Mesendoderm (in vitro differentiated cells): ENCODE measurements around the gene QRFP.

Source experiments
- DNase-seq: peaks from one replicate; pipeline ENCODE4 v3.0.0; 2013
- H2AK5ac ChIP-seq: 2 replicates; pipeline ENCODE4 v1.6.1; 2013; ENCODE audit warnings: low read length, inconsistent platforms
- H2BK120ac ChIP-seq: 2 replicates; pipeline ENCODE4 v1.6.1; 2013; ENCODE audit warnings: low read depth, mild to moderate bottlenecking, low read length, moderate library complexity, mixed read lengths
- H2BK15ac ChIP-seq: replicated peaks from 2 replicates; pipeline ENCODE4 v1.6.1; 2013; ENCODE audit warnings: low read depth, mild to moderate bottlenecking, moderate library complexity
- H2BK5ac ChIP-seq: 2 replicates; pipeline ENCODE4 v1.6.1; 2013; ENCODE audit warnings: low read length, inconsistent platforms
- H3K18ac ChIP-seq: 2 replicates; pipeline ENCODE4 v1.6.1; 2013; ENCODE audit warnings: mild to moderate bottlenecking, low read length, mixed read lengths
- H3K23ac ChIP-seq: one replicate; pipeline ENCODE4 v1.6.1; 2013; ENCODE audit warnings: low read length
- H3K27ac ChIP-seq: 2 replicates; pipeline ENCODE4 v1.5.1; 2013; ENCODE audit warnings: low read depth, mild to moderate bottlenecking, inconsistent platforms, low read length, moderate library complexity
- H3K27me3 ChIP-seq: 2 replicates; pipeline ENCODE4 v1.6.1; 2013; ENCODE audit warnings: low read length, control low read depth, mild to moderate bottlenecking, inconsistent platforms; ENCODE audit not compliant: insufficient read depth, poor library complexity
- H3K36me3 ChIP-seq: 2 replicates; pipeline ENCODE4 v1.6.1; 2013; ENCODE audit warnings: low read length, inconsistent platforms; ENCODE audit not compliant: control insufficient read depth, insufficient read depth
- H3K4ac ChIP-seq: one replicate; pipeline ENCODE4 v1.6.1; 2013; ENCODE audit warnings: low read depth, mild to moderate bottlenecking, low read length, moderate library complexity
- H3K4me1 ChIP-seq: 2 replicates; pipeline ENCODE4 v1.6.1; 2013; ENCODE audit warnings: low read depth, low read length, inconsistent platforms; ENCODE audit not compliant: control insufficient read depth
- H3K4me2 ChIP-seq: 2 replicates; pipeline ENCODE4 v1.6.1; 2013; ENCODE audit warnings: low read length
- H3K4me3 ChIP-seq: 2 replicates; pipeline ENCODE4 v1.5.1; 2013; ENCODE audit warnings: mild to moderate bottlenecking, low read length
- H3K56ac ChIP-seq: one replicate; pipeline ENCODE4 v1.6.1; 2013; ENCODE audit warnings: low read length
- H3K79me1 ChIP-seq: 2 replicates; pipeline ENCODE4 v1.6.1; 2013; ENCODE audit warnings: low read length, inconsistent platforms
- H3K79me2 ChIP-seq: 2 replicates; pipeline ENCODE4 v1.6.1; 2013; ENCODE audit warnings: mild to moderate bottlenecking, low read length; ENCODE audit not compliant: control insufficient read depth, insufficient read depth
- H3K9ac ChIP-seq: 2 replicates; pipeline ENCODE4 v1.6.1; 2013; ENCODE audit warnings: low read length, inconsistent platforms
- H4K5ac ChIP-seq: one replicate; pipeline ENCODE4 v1.6.1; 2013; ENCODE audit warnings: low read length
- H4K8ac ChIP-seq: one replicate; pipeline ENCODE4 v1.6.1; 2013; ENCODE audit warnings: low read depth, mild to moderate bottlenecking, control low read depth, low read length, moderate library complexity
- WGBS: extraction: QIAGEN DNeasy Blood & Tissue Kit; methylation state at CpG from one replicate; pipeline ENCODE4 v1.1.7; 2013; ENCODE audit warnings: low lambda C conversion rate, missing lambda C conversion rate; ENCODE audit not compliant: insufficient coverage; ENCODE audit errors: extremely low coverage; 5-methylcytosine and 5-hydroxymethylcytosine counted together

Gene QRFP

DNA sequence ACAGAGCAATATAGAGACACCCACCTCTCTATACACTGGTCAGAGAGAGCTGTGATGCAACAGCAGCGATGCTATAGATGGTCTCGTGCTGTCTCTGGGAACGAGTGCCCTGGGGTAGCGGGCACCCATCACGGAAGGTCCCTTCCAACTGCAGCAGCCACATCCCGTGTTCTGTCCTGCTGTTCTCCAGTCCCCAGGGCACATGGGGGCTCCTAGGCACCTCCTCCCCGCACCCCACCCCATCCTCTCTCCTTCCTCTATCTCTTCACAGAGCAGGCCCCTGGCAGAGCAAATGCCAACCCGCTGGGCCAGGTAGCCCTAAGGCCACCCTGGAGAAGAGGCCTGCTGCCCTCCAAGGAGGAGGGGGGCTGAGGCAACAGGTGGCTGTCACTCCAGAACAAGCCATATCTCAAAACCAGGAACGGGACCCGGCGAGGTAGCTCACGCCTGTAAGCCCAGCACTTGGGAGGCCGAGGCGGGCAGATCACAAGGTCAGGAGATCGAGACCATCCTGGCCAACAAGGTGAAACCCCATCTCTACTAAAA, 34.3 kb upstream of the QRFP start:
- no peak overlapping the region for H3K56ac ChIP-seq
- no peak for DNase-seq
- H3K18ac ChIP-seq: no peak overlapping the region
- H3K27ac ChIP-seq: no peak overlapping the region
- H2AK5ac ChIP-seq: no peak overlapping the region
- no peak overlapping the region for H2BK5ac ChIP-seq
- H3K36me3 ChIP-seq: no peaks in the 10 kb centered on the region
- H3K23ac ChIP-seq: no peak overlapping the region
- peaks cover 2% of the 10 kb centered on the region for H3K4me1 ChIP-seq
- H2BK15ac ChIP-seq: no peak overlapping the region
- H4K5ac ChIP-seq: no peak overlapping the region
- no CpG with 5 or more reads among the region's 15 CpGs for WGBS
- H3K27me3 ChIP-seq: no peaks in the 10 kb centered on the region
- H4K8ac ChIP-seq: no peak overlapping the region
- no peak overlapping the region for H3K9ac ChIP-seq
- no peaks in the 10 kb centered on the region for H3K79me1 ChIP-seq
- H3K79me2 ChIP-seq: no peaks in the 10 kb centered on the region
- no peak overlapping the region for H3K4me2 ChIP-seq
- no peak overlapping the region for H3K4ac ChIP-seq
- no peak overlapping the region for H3K4me3 ChIP-seq
- H2BK120ac ChIP-seq: no peak overlapping the region

DNA sequence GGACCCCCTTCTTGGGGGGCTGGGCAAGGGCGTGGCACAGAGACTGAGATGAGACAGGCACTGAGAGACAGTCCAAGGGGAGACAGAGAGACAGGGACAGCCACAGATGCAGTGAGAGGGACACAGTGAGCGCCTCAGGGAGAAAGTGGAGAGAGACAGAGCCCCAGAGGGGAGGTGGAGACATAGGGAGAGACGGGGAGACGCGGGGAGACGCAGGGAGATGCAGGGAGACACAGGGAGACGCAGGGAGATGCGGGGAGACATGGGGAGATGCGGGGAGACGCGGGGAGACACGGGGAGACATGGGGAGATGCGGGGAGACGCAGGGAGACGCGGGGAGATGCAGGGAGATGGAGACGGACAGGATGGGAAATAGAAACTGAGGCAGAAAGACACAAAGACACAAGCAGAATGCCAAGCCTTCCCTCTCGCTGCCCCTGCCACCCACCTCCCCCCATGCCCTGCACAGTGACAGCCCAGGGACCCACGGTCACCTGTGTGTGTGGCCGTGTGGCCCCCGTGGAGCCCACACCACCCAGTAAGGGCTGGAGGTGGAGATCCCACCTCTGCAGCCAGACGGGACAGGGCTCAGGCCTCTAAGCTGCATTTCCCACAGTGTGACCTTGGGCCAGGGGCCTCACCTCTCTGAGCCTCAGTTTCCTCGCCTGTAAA, 33.7 kb upstream of the QRFP start:
- Histone ChIP-seq H3K27me3 (no peaks in the 10 kb centered on the region), H2BK120ac (no peak overlapping the region), H3K4me2 (no peak overlapping the region), H3K79me1 (no peaks in the 10 kb centered on the region), H3K23ac (no peak overlapping the region), H2BK15ac (no peak overlapping the region), H4K5ac (no peak overlapping the region), H3K9ac (no peak overlapping the region), H3K79me2 (no peaks in the 10 kb centered on the region), H4K8ac (no peak overlapping the region), H3K56ac (no peak overlapping the region), H2BK5ac (no peak overlapping the region), H3K4ac (no peak overlapping the region), H3K18ac (no peak overlapping the region), H3K4me3 (no peak overlapping the region), H3K4me1 (peaks cover 2% of the 10 kb centered on the region), H3K36me3 (no peaks in the 10 kb centered on the region), H2AK5ac (no peak overlapping the region), H3K27ac (no peak overlapping the region)
- no CpG with 5 or more reads among the region's 23 CpGs for WGBS
- DNase-seq: no peak

DNA sequence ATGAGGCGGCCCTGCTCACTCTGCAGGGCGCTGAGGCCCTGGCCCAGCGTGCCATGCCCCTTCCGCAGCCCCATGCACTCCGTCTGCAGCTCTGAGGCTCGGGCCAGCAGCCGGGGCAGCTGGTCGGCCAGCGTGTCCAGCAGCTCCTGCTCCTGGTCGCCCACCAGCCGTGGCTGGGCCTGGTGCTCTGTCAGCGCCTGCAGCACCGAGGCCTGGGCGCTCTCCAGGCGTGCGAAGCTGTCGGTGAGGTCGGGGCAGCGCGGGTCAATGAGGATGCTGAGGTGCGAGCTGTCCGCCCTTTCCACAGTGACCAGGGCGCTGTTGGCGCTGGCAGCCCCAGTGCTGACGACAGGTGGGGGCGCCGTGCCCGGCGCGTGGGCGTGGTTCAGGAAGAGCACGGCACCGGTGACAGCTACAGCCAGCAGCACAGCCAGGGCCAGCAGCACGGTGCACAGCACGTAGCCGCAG, 33.0 kb upstream of the QRFP start:
- Histone ChIP-seq H3K36me3 (no peaks in the 10 kb centered on the region), H3K27ac (no peak overlapping the region), H3K79me2 (no peaks in the 10 kb centered on the region), H3K9ac (no peak overlapping the region), H3K56ac (no peak overlapping the region), H3K4me1 (peaks cover 2% of the 10 kb centered on the region), H3K23ac (no peak overlapping the region), H3K4me2 (no peak overlapping the region), H4K8ac (no peak overlapping the region), H3K4me3 (no peak overlapping the region), H3K79me1 (no peaks in the 10 kb centered on the region), H2AK5ac (no peak overlapping the region), H2BK15ac (no peak overlapping the region), H3K27me3 (no peaks in the 10 kb centered on the region), H3K18ac (no peak overlapping the region), H3K4ac (no peak overlapping the region), H2BK5ac (no peak overlapping the region), H2BK120ac (no peak overlapping the region), H4K5ac (no peak overlapping the region)
- no CpG with 5 or more reads among the region's 36 CpGs for WGBS
- no peak for DNase-seq

- Histone ChIP-seq H4K5ac (no peak overlapping the region), H3K27me3 (no peaks in the 10 kb centered on the region), H3K27ac (no peak overlapping the region), H3K79me1 (no peaks in the 10 kb centered on the region), H3K18ac (no peak overlapping the region), H3K79me2 (no peaks in the 10 kb centered on the region), H2BK120ac (no peak overlapping the region), H3K9ac (no peak overlapping the region), H3K36me3 (no peaks in the 10 kb centered on the region), H3K56ac (no peak overlapping the region), H3K23ac (no peak overlapping the region), H3K4me2 (no peak overlapping the region), H2AK5ac (no peak overlapping the region), H3K4ac (no peak overlapping the region), H4K8ac (no peak overlapping the region), H3K4me3 (no peak overlapping the region), H3K4me1 (peaks cover 2% of the 10 kb centered on the region), H2BK5ac (no peak overlapping the region), H2BK15ac (no peak overlapping the region)
- no peak for DNase-seq
- no CpG with 5 or more reads among the region's 14 CpGs for WGBS
Observed at GRCh38 chr9:130927995-130928900, 31.6 kb upstream of the QRFP start.

DNA sequence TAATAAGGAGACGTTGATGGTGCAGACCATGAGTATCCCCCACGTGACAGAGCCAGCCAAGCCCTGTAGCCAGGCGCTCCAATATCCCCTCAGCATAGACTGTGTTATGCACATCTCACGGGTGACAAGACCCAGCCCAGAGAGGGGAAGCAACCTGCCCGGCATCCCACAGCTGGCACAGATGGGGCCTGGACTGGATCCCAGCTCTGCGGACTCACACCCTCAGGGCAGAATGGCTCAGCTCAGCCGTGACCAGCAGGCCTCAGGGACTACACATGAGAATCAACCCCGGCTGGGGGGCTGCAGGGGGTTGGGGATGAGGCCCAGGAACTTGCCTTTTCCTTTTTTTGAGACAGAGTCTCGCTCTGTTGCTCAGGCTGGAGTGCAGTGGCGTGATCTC, 30.7 kb upstream of the QRFP start:
- Histone ChIP-seq H4K5ac (no peak overlapping the region), H3K27ac (no peak overlapping the region)

More for the DNA sequence above, 30.7 kb upstream of the QRFP start:
- H2BK120ac ChIP-seq: no peak overlapping the region
- no peak overlapping the region for H3K4ac ChIP-seq
- H3K4me2 ChIP-seq: no peak overlapping the region
- H3K79me2 ChIP-seq: no peaks in the 10 kb centered on the region
- DNase-seq: no peak
- WGBS: no CpG with 5 or more reads among the region's 10 CpGs
- H3K36me3 ChIP-seq: no peaks in the 10 kb centered on the region
- no peak overlapping the region for H2BK15ac ChIP-seq
- H3K4me3 ChIP-seq: no peak overlapping the region
- no peak overlapping the region for H3K18ac ChIP-seq
- no peaks in the 10 kb centered on the region for H3K79me1 ChIP-seq
- no peak overlapping the region for H4K8ac ChIP-seq
- H3K23ac ChIP-seq: no peak overlapping the region
- no peaks in the 10 kb centered on the region for H3K27me3 ChIP-seq
- no peak overlapping the region for H3K9ac ChIP-seq
- no peak overlapping the region for H2AK5ac ChIP-seq
- no peak overlapping the region for H3K56ac ChIP-seq
- H2BK5ac ChIP-seq: no peak overlapping the region
- H3K4me1 ChIP-seq: no peaks in the 10 kb centered on the region
